Kidney epithelial cell (primary cell): Measurements from ENCODE around the gene ARL10. TPM values are rescaled to one million over a fixed set of nuclear protein-coding genes. Genes with fewer than 3 reads are reported as not detected.

Experiments
- DNase-seq: peaks from one replicate; pipeline ENCODE4 v3.0.0-alpha.2; 2010; ENCODE audit warnings: low read depth
- H3K27me3 ChIP-seq: 2 replicates; pipeline ENCODE4 v1.6.0; 2011; ENCODE audit warnings: low read length; ENCODE audit not compliant: control insufficient read depth, insufficient read depth
- H3K36me3 ChIP-seq: 2 replicates; pipeline ENCODE4 v1.5.1; 2011; ENCODE audit warnings: low read length; ENCODE audit not compliant: control insufficient read depth, insufficient read depth
- H3K4me3 ChIP-seq: 2 replicates; pipeline ENCODE4 v1.5.1; 2011; ENCODE audit warnings: low read depth, mild to moderate bottlenecking, control low read depth, low read length
- total RNA-seq: library from RNA; depleted of rRNA; stranded (reverse); fragments of >200 nt; gene quantifications from 2 replicates; pipeline ENCODE4 v1.2.3, GENCODE V29; 2015
- TF ChIP-seq, protein P1 (sequence below): IDR thresholded peaks from 2 replicates; pipeline ENCODE4 v1.5.1; 2011; ENCODE audit warnings: mild to moderate bottlenecking, moderate library complexity, low read length, control low read depth, inconsistent platforms; ENCODE audit not compliant: insufficient read depth, poor library complexity, severe bottlenecking

The ARL10 gene
- total RNA-seq, 1 donor from 2014 or later = 8.8 TPM

DNA sequence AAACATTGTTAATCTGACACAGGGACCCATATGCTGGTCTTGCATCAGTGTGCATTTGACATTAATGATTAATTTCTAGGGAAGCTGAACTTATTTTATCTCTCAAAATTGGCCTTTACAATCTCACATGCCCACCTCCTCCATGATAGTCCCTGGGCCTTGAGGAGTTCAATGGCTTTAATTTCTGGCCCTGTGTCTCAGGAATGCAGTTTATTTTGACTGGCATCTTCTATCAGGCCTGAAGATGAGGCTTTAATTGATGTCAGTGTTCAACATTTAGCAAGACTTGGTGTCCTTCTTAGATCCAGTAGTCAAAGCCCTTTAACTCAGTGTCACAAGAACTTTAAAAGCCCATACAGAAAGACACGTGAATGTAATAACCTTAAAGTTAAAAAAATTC, 61.6 kb downstream of the ARL10 start:
- DNase-seq = no peak
- Histone ChIP-seq H3K27me3 (no peaks in the 10 kb centered on the region), H3K4me3 (no peak overlapping the region), H3K36me3 (no peaks in the 10 kb centered on the region)
- TF ChIP-seq, protein P1, sequence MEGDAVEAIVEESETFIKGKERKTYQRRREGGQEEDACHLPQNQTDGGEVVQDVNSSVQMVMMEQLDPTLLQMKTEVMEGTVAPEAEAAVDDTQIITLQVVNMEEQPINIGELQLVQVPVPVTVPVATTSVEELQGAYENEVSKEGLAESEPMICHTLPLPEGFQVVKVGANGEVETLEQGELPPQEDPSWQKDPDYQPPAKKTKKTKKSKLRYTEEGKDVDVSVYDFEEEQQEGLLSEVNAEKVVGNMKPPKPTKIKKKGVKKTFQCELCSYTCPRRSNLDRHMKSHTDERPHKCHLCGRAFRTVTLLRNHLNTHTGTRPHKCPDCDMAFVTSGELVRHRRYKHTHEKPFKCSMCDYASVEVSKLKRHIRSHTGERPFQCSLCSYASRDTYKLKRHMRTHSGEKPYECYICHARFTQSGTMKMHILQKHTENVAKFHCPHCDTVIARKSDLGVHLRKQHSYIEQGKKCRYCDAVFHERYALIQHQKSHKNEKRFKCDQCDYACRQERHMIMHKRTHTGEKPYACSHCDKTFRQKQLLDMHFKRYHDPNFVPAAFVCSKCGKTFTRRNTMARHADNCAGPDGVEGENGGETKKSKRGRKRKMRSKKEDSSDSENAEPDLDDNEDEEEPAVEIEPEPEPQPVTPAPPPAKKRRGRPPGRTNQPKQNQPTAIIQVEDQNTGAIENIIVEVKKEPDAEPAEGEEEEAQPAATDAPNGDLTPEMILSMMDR = no peak

- no peak overlapping the region for H3K4me3 ChIP-seq
- no peaks in the 10 kb centered on the region for H3K36me3 ChIP-seq
- H3K27me3 ChIP-seq = no peaks in the 10 kb centered on the region
- DNase-seq = no peak
- TF ChIP-seq, protein P1 = no peak
These were observed 62.7 kb downstream of the ARL10 start for GRCh38 chr5:176427971-176428370.

- no peak for DNase-seq
- TF ChIP-seq, protein P1 = no peak
These were observed 64.7 kb downstream of the ARL10 start for GRCh38 chr5:176429972-176430371.

More at GRCh38 chr5:176429972-176430371, 64.7 kb downstream of the ARL10 start:
- H3K36me3 ChIP-seq = no peaks in the 10 kb centered on the region
- no peaks in the 10 kb centered on the region for H3K27me3 ChIP-seq
- H3K4me3 ChIP-seq = no peak overlapping the region

Other genes starting within 250 kb of the ARL10 start
- 11.5 and 15.7 TPM in 2 replicates for gene SIMC1, start 127.1 kb upstream of the ARL10 start, total RNA-seq
- gene KIAA1191, start 3.7 kb upstream of the ARL10 start, total RNA-seq = 92.4 and 112 TPM in 2 replicates
- gene NOP16, start 23.1 kb downstream of the ARL10 start, total RNA-seq = 17.8 and 21.1 TPM in 2 replicates
- gene HIGD2A, start 23.3 kb downstream of the ARL10 start, total RNA-seq = 139 and 161 TPM in 2 replicates
- 163 and 172 TPM in 2 replicates for gene CLTB, start 51.1 kb downstream of the ARL10 start, total RNA-seq
- 44.4 and 45.5 TPM in 2 replicates for gene FAF2, start 82.9 kb downstream of the ARL10 start, total RNA-seq
- 31.2 and 36.6 TPM in 2 replicates for gene RNF44, start 171.9 kb downstream of the ARL10 start, total RNA-seq
- 0.08 and 0.21 TPM in 2 replicates for gene CDHR2, start 183.9 kb downstream of the ARL10 start, total RNA-seq
- 17.3 and 19.9 TPM in 2 replicates for gene GPRIN1, start 244.7 kb downstream of the ARL10 start, total RNA-seq